ENCODE results near the gene CDK5RAP2. TPM values are rescaled to one million over a fixed set of nuclear protein-coding genes. Genes with fewer than 3 reads are reported as not detected.

CDK5RAP2 gene
- total RNA-seq, 6 experiments from 2014 or later, result 25.9 to 61.6 (median 34.7) TPM

- Histone ChIP-seq H3K4me3 (no peak overlapping the region), H3K27ac (no peak overlapping the region), H3K27me3 (no peaks in the 10 kb centered on the region), H3K4me1 (no peaks in the 10 kb centered on the region), H3K36me3 (no peaks in the 10 kb centered on the region), H3K9me3 (no peaks in the 10 kb centered on the region)
- TF ChIP-seq POLR2A (IDR thresholded peaks at IDR 0.05) (no peak), CTCF (IDR thresholded peaks at IDR 0.05) (no peak)
- DNase-seq (no peak), ATAC-seq (no peak)
- intact Hi-C loops (cut with DNase I), result no loop called here
- no CpG with 5 or more reads among the region's 1 CpG for WGBS (ENCODE audit: insufficient coverage, low coverage, low lambda C conversion rate, missing lambda C conversion rate)
Observed at GRCh38 chr9:120374239-120374638, 205.7 kb downstream of the CDK5RAP2 start.

- intact Hi-C loops (cut with DNase I), result no loop called here
- ATAC-seq (no peak), DNase-seq (no peak)
- 80% methylated on average over 2 of the region's 2 CpGs for WGBS (ENCODE audit: insufficient coverage, low coverage, low lambda C conversion rate, missing lambda C conversion rate)
- Histone ChIP-seq H3K36me3 (no peaks in the 10 kb centered on the region), H3K27ac (no peak overlapping the region), H3K4me1 (no peaks in the 10 kb centered on the region), H3K4me3 (no peak overlapping the region), H3K9me3 (no peaks in the 10 kb centered on the region), H3K27me3 (no peaks in the 10 kb centered on the region)
- no peak for TF ChIP-seq CTCF (IDR thresholded peaks at IDR 0.05)
- TF ChIP-seq POLR2A (IDR thresholded peaks at IDR 0.05), result no peak
Observed at GRCh38 chr9:120372040-120372439, 207.9 kb downstream of the CDK5RAP2 start.

- ATAC-seq, result no peak
Observed at GRCh38 chr9:120369608-120370220, 210.3 kb downstream of the CDK5RAP2 start.

GRCh38 chr9:120368799-120369198 lies 211.2 kb downstream of the CDK5RAP2 start:
- no peak overlapping the region for H3K27ac ChIP-seq
- H3K9me3 ChIP-seq, result no peaks in the 10 kb centered on the region
- no peaks in the 10 kb centered on the region for H3K36me3 ChIP-seq
- no peak overlapping the region for H3K4me3 ChIP-seq
- TF ChIP-seq POLR2A (IDR thresholded peaks at IDR 0.05) (no peak), CTCF (IDR thresholded peaks at IDR 0.05) (no peak)
- DNase-seq (no peak), ATAC-seq (no peak)
- no peaks in the 10 kb centered on the region for H3K4me1 ChIP-seq
- intact Hi-C loops (cut with DNase I), result no loop called here
- no CpG with 5 or more reads among the region's 1 CpG for WGBS (ENCODE audit: insufficient coverage, low coverage, low lambda C conversion rate, missing lambda C conversion rate)
- no peaks in the 10 kb centered on the region for H3K27me3 ChIP-seq

More at GRCh38 chr9:120369608-120370220, 210.3 kb downstream of the CDK5RAP2 start:
- no peak for DNase-seq
- Histone ChIP-seq H3K4me1 (no peaks in the 10 kb centered on the region), H3K9me3 (no peaks in the 10 kb centered on the region), H3K27ac (no peak overlapping the region), H3K4me3 (no peak overlapping the region), H3K27me3 (no peaks in the 10 kb centered on the region), H3K36me3 (no peaks in the 10 kb centered on the region)
- no peak for TF ChIP-seq POLR2A (IDR thresholded peaks at IDR 0.05)
- TF ChIP-seq CTCF (IDR thresholded peaks at IDR 0.05), result no peak
- WGBS (ENCODE audit: insufficient coverage, low coverage, low lambda C conversion rate, missing lambda C conversion rate), result 49% methylated on average over 3 of the region's 3 CpGs
- intact Hi-C loops (cut with DNase I), result no loop called here
